GM21423 (cell line): Measurements from ENCODE around the gene PRX.
A peak's percentile ranks its signal among the peaks of the same experiment; 100 is the strongest.

Experiments
- ATAC-seq: cut with Tn5 transposase; IDR thresholded peaks from one replicate; pipeline ENCODE4 v1.9.1; 2021; ENCODE audit warnings: mild to moderate bottlenecking, moderate library complexity; ENCODE audit not compliant: unreplicated experiment

The PRX gene

GRCh38 chr19:40366697-40367561, 46.2 kb downstream of the PRX start:
- no peak for ATAC-seq

- ATAC-seq = no peak
These were observed 47.4 kb downstream of the PRX start for GRCh38 chr19:40365613-40366401.

DNA sequence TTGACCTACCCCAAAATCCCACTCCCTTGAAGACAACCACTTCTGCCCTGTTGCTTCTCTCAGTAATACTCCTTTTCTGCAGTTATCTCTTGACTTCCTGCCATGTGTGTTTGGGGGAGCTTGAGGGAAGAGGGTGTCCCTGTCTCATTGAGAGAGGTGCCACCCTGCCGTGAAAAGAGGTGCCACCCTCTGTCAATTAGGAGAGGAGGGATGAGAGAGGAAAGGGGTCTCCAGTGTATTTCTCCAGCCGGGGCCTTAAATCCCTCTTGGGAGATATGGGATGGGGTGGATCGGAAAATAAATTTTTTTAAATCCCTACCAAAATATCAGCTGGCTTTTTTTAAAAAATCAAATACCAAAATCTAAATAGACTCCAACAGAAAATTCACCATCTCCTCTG, 48.2 kb downstream of the PRX start:
- no peak for ATAC-seq

DNA sequence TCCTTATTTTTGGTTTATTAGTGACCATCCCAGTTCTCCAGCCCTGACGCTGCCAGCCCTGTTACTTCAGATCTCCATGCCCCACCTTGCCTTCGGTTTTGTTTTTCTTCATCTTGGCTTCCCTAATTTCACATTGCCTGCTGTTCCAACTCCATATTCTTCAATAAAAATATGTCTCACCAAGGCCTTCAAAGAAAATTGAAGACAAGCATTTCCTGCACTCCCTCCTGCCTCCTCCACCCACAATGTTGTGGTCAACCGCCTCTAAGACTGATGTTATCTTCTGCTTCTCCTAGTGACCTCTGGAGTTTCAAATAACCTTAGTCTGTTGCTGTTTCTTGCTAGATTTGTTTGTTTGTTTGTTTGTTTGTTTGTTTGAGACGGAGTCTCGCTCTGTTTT, 50.1 kb downstream of the PRX start:
- no peak for ATAC-seq

DNA sequence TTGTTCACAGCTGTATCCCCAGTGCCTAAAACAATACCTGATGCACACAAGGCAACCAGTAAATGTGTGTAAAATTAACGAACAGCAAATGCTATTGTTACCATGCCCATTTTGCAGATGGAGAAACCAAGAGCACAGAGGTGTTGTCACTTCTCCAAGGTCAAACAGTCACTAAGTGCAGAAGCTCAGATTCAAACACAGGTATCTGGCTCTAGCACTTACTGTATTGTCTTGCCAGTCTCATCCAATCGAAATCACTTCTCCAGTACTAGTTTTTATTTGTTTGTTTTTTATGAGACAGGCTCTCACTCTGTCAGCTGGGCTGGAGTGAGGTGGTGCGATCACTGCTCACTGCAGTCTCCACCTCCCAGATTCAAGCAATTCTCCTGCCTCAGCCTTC, 51.0 kb downstream of the PRX start:
- no peak for ATAC-seq

GRCh38 chr19:40360708-40361241, 52.4 kb downstream of the PRX start:
- no peak for ATAC-seq

DNA sequence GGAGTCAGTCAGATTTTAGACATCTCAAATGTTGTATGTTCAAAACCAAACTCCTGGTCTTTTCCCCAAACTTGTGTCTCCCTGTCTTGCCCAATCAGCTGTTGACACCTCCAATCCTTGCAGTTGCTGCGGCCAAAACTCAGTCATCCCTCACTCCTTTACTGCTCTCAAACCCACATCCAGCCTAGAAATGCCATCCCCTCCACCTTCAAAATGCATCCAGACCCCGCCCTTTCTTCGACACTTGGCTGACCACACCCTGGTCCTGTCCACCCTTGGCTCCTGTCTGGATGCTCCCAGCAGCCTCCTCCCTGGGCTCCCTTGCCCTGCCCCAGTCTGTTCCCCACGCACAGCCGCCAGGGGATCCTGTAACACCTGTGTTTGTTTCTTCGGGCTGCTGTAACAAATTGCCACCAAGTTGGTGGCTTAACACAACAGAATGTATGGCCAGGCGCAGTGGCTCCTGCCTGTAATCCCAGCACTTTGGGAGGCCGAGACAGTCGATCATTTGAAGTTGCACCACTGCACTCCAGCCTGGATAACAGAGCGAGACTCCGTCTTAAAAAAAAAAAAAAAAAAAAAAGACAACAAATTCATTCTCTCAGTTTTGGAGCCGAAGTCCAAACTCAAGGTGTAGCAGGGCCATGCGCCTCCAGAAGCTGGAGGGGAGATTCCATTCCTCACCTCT, 53.0 kb downstream of the PRX start:
- no peak for ATAC-seq

- ATAC-seq = peak; percentile 49
These were observed 54.4 kb downstream of the PRX start for GRCh38 chr19:40358773-40359172.

- no peak for ATAC-seq
These were observed 55.5 kb downstream of the PRX start for GRCh38 chr19:40357640-40358039.

- no peak for ATAC-seq
These were observed 56.2 kb downstream of the PRX start for GRCh38 chr19:40356681-40357595.

DNA sequence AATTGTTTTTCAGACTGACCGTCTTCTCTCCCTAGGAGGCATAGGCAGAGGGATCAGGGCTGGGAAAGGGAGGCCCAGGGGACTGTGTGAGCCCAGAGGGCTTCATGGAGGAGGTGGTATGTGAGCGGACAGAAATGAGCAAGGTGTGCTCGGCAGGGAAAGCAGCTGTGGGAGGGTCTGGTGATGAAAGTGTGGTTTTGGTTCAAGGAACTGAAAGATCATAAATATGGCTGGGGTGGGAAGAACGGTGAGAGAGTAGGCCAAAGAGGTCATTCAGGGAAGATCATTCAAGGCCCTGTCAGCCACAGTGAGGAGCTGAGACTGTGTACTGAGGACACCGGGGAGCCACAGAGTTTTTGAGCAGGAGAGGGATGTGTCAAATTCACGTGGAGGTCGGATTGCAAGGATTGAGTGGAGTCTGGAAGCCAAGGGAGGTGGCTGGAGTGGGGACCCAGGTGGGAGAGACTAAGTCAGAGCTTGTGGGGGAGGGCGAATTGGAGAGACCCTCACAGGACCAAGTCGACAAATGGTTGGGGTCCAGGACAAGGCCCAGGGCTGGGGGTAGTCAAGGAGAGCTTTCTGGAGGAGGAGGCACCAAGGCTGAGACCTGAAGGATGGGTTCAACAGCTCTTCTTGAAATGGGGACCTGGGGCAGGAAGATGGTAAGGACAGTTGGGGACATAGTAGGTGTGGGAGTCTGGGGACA, 57.0 kb downstream of the PRX start:
- ATAC-seq = no peak

GRCh38 chr19:40348961-40349507, 64.1 kb downstream of the PRX start:
- no peak for ATAC-seq

DNA sequence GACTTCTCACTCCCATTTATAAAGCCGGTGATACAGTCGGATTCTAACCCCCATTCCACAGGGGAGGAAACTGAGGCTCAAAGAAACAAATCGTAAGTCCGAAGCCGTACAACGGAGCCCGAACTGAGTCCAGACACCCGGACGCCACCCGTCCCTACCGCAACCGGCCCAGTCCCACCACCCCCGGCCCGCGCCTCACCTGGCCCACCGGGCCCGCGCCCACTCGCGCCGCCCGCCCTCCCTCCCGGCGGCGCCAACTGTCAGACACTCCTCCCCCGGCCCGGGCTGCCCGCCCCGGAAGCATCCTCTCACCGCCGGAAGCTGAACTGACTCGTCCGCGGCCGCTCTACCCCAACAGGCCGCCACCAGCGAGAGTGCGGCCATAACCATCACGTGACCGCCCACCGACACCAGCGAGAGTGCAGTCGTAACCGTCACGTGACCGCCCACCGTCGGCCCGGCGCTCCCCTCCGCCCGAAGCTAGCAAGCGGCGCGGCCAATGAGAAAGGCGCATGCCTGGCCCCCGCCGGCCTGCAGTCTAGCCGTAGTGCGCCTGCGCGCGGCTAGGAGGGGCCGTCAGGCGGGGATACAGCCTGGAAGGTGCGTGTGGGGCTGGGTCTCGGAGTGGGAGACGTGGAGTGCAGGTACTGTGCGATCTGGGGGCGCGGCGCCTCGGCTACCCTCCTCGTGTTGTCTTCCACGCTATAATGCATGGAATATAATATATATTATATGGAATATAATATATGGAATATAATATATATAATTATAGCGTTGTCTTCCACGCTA, 64.9 kb downstream of the PRX start, which contains the start of the genes C19orf47 and PLD3:
Gene C19orf47 (minus strand): TSS at position 273 of the 789 bp plus-strand sequence. CDS start 6,540 bp downstream, outside the sequence.
Gene PLD3 (plus strand): TSS at position 571 of the 789 bp plus-strand sequence. CDS start 17,789 bp downstream, outside the sequence.
- peak; percentile 95 for ATAC-seq

DNA sequence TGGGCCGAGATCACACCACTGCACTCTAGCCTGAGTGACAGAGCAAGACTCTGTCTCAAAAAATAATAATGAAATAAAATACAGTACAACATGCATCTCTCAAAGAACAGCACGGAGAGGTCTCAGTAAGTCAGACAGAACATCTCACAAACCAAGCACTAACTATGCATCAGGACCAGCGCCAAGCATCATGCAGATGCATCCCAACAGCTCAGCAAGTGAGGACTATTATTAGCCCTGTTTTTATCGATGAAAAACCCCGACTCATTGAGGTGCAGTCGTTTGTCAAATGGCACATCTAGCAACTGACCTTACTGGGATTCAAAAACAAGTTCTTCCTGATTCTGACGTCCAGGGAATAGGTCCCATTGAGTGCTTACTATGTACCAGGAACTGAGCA, 68.8 kb downstream of the PRX start:
- ATAC-seq = no peak
